SJSA1 (cell line): ENCODE data around the gene GLB1L2. TPM values are rescaled to one million over a fixed set of nuclear protein-coding genes. Genes with fewer than 3 reads are reported as not detected.

ENCODE experiments used
- DNase-seq, 2 experiments: peaks; one replicate each; pipeline ENCODE4 v3.0.0-alpha.2; 2015 to 2020; ENCODE audit warnings: low spot score in 2 of 2, low read depth in 1 of 2
- H3K27ac ChIP-seq: fragments of 250-450 bp; sonication (Bioruptor Pico); 2 replicates; pipeline ENCODE4 v1.5.1; 2020; ENCODE audit warnings: mild to moderate bottlenecking, moderate library complexity
- H3K27me3 ChIP-seq: fragments of 250-450 bp; sonication (Bioruptor Pico); replicated peaks from 2 replicates; pipeline ENCODE4 v1.5.1; 2020; ENCODE audit warnings: mild to moderate bottlenecking, moderate library complexity
- H3K36me3 ChIP-seq: fragments of 250-450 bp; sonication (Bioruptor Pico); 2 replicates; pipeline ENCODE4 v1.5.1; 2020; ENCODE audit warnings: mild to moderate bottlenecking
- H3K4me1 ChIP-seq: fragments of 250-450 bp; sonication (Bioruptor Pico); replicated peaks from 2 replicates; pipeline ENCODE4 v1.6.1; 2021; ENCODE audit warnings: mild to moderate bottlenecking
- H3K4me3 ChIP-seq: fragments of 250-450 bp; sonication (Bioruptor Pico); 2 replicates; pipeline ENCODE4 v1.5.1; 2020; ENCODE audit warnings: mild to moderate bottlenecking
- H3K9me3 ChIP-seq: fragments of 250-450 bp; sonication (Bioruptor Pico); replicated peaks from 2 replicates; pipeline ENCODE4 v1.5.1; 2020; ENCODE audit warnings: mild to moderate bottlenecking
- total RNA-seq: library from RNA; depleted of rRNA; stranded (reverse); fragments of >200 nt; shearing (Covaris generic); gene quantifications from 2 replicates; pipeline ENCODE4 v1.2.3, GENCODE V29; 2014

The GLB1L2 gene
- total RNA-seq, 1 experiment from 2014 or later = not detected

- no peak for DNase-seq
- H3K9me3 ChIP-seq = no peaks in the 10 kb centered on the region
- no peak overlapping the region for H3K27ac ChIP-seq
Observed at GRCh38 chr11:134407923-134408322, 76.1 kb downstream of the GLB1L2 start.

DNA sequence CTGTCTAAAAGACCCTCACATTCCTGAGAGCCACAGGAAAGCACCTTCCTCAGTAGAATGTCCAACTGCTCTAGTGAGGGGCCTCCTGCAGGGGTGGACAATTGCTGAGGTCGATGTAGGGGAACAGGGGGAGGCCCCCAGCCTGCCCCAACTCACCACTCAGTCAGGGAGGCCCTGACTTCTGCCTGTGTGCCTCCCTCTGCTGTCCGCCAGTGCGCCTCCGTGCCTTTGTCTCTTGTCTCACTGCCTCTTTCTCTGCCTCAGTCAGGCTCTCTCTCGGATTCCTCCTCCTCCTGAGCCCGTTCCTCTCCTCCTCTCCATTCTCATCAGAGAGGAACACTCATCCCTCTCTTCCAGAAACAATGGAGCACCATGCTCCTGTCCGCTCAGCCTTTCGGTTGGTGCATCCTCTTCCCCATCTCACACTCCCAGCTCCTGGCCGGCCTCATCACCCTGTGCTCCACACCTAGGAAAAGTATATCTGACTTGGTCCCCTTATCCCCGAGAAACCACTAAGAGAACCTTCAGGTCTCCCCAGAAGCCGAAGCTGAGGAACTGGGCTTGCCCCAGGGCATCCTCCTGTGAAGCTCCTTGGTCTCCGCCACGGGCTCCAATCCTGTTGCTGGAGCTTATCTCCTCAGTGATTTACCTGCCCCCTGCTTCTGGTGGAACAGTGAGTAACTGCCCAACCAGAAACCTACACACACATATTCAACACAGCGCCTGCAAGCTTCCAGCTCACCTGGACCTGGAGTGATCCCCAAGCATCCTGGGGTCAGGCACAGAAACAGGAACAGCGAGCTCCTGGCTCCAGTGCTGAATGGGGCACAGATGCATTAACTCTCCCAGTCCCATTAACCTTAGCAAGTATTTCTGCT, 78.0 kb downstream of the GLB1L2 start:
- Histone ChIP-seq H3K4me3 (no peak overlapping the region), H3K36me3 (no peaks in the 10 kb centered on the region), H3K27ac (no peak overlapping the region), H3K9me3 (no peaks in the 10 kb centered on the region), H3K4me1 (no peaks in the 10 kb centered on the region), H3K27me3 (peaks cover 12% of the 10 kb centered on the region; the same call in 1 of the 2 replicates)
- DNase-seq = no peak

More at GRCh38 chr11:134407923-134408322, 76.1 kb downstream of the GLB1L2 start:
- Histone ChIP-seq H3K4me3 (no peak overlapping the region), H3K27me3 (peaks cover 8% of the 10 kb centered on the region; the same call in 1 of the 2 replicates), H3K4me1 (no peaks in the 10 kb centered on the region), H3K36me3 (no peaks in the 10 kb centered on the region)

- H3K27me3 ChIP-seq = peaks cover 12% of the 10 kb centered on the region; the same call in 1 of the 2 replicates
- no peak overlapping the region for H3K27ac ChIP-seq
- DNase-seq = no peak
Observed at GRCh38 chr11:134410766-134411165, 79.0 kb downstream of the GLB1L2 start.

DNA sequence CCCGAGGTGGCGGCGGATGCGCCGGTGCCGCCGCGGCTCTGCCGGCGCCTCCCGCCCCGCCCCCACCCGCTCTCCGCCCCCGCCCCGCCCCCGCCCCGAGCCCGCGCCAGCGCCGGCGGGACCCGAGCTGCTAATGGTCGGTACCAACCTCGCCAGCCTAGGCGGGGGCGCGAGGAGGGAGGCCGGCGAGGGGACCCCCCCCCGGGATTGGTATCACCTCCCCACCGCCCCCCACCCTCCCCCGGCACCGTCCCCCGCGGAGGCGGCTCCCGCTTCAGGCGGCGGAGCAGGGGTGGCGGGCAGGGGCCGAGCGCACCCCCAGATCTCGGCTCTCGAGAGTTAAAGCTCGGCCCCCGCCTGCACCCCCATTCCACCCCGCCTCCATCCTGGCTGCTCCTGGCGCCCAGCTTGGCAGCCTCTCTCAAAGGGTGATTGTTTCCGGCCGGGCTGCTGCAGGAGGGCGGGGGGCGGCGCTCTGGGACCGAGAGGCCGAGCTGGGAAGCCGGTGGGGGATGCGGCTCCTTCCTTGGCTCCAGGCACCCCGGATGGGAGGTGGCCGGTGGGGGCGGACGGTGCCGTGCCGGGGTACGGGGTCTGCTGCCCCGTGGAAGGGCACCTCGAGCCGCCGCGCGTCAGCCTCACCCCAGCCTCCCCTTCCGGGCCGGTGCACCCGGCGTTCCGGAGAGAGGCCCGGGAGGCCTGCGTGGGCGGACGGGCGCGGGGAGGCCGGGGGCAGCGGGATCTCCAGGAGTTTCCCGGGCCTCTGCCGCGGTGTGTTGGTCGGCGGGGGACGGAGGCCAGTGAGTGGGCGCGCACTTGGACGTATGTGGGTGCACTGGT, 80.6 kb downstream of the GLB1L2 start, which contains the start of gene B3GAT1:
B3GAT1 (minus strand) TSS at position 40 of the 840 bp plus-strand sequence. CDS start 24,583 bp downstream, outside the sequence.
- no peak for DNase-seq
- Histone ChIP-seq H3K9me3 (no peaks in the 10 kb centered on the region), H3K27ac (no peak within 1 kb of the TSS), H3K4me1 (no peaks in the 10 kb centered on the region), H3K27me3 (peaks cover 12% of the 10 kb centered on the region; the same call in 1 of the 2 replicates), H3K36me3 (no peaks in the 10 kb centered on the region), H3K4me3 (no peak within 1 kb of the TSS)

More at GRCh38 chr11:134410766-134411165, 79.0 kb downstream of the GLB1L2 start:
- H3K4me3 ChIP-seq = no peak overlapping the region
- H3K4me1 ChIP-seq = no peaks in the 10 kb centered on the region
- no peaks in the 10 kb centered on the region for H3K36me3 ChIP-seq
- no peaks in the 10 kb centered on the region for H3K9me3 ChIP-seq

- peaks cover 12% of the 10 kb centered on the region; the same call in 1 of the 2 replicates for H3K27me3 ChIP-seq
- no peaks in the 10 kb centered on the region for H3K9me3 ChIP-seq
- no peaks in the 10 kb centered on the region for H3K36me3 ChIP-seq
- H3K4me1 ChIP-seq = no peaks in the 10 kb centered on the region
- H3K4me3 ChIP-seq = no peak overlapping the region
- H3K27ac ChIP-seq = no peak overlapping the region
- no peak for DNase-seq
Observed at GRCh38 chr11:134413043-134413825, 81.4 kb downstream of the GLB1L2 start.

DNA sequence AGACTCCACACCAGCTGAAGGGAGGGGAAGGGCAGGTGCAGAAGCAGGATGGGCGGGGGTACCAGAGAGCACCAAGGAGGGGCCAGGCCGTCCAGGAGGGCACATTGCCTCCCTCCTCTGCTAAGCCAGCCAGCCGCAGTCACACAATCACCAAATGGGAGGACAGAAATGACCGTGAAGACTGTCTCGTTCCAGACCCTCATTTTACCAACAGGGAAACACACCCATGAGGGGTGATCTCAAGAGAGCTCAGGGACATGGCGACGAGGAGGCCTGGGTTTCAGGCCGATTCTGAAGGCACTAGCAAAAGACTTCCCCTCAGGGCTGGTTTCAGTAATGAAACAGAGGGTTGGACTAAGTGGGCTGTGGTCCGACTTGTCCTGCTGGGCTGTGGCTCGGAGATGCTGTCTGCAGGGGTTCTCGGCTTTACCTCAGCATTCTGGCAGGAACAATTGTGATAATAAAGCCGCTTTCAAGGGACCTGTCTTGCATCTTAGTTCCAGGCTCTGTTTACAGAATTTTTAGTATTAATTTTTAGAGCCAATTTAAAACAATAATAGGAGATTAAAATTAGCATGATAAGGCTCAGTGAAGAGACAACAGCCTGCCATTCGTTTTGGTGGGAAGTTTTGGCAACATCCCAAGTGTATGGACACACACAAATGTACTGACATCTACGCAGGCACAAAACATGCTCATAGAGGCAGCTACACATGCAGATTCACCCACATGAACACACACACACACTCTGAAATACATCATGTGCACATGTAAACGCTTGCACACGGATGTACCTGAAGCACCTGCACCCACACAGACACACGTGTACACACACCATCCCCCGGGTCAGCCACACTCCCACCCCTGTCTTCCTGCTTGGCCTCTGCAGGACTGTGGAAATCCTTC, 82.3 kb downstream of the GLB1L2 start:
- DNase-seq = no peak
- no peaks in the 10 kb centered on the region for H3K4me1 ChIP-seq
- peaks cover 12% of the 10 kb centered on the region; the same call in 1 of the 2 replicates for H3K27me3 ChIP-seq
- no peaks in the 10 kb centered on the region for H3K9me3 ChIP-seq
- no peaks in the 10 kb centered on the region for H3K36me3 ChIP-seq
- H3K27ac ChIP-seq = no peak overlapping the region
- no peak overlapping the region for H3K4me3 ChIP-seq

DNA sequence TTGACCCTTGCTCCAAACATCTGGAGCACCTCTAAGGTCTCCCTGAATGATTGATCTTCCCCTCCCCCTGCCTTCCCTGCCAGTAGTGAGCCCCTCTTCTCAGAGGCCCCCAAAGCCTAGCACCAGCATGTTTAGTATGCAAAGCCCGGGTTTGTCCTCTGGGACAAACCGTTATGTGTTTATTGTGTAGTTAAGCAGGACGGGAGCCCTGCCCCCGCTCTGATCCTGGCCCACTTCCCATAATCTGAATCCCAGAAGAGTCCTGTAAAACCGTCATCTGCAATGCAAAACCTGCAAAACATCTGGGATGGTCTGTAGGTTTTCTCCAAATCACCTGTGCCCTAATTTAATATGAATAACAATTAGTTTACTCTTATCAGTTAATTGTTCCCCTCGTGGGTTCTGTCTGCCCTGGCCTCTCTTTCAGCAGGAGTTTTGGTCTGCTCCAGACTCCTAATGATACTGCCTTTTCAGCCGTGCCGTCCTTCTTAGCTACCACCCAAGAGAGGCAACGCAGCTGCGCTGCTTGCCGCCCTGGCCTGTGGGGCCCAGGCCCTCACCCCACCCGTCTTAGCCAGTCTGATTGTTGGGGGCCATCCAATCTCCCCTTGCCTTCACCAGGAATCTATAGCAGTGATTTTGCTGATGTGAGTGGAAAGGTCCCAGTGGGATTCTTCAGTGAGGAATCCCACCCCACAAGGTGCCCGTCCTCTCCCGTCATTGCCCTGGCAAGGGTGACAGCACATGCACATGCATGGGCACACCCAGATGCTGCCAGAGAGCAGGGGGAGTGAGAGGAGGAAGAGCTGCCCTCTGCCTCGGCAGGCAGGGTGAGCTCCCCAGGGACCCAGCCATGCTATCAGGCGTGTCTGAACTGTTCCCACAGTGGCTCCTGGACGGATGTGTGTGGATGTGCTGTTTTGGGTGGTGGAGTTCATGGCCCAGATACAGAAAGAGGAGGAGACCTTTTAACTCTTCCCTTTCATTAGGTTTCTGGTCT, 83.3 kb downstream of the GLB1L2 start:
- Histone ChIP-seq H3K27ac (no peak overlapping the region), H3K27me3 (peaks cover 12% of the 10 kb centered on the region; the same call in 1 of the 2 replicates), H3K4me3 (no peak overlapping the region), H3K9me3 (no peaks in the 10 kb centered on the region), H3K4me1 (no peaks in the 10 kb centered on the region), H3K36me3 (no peaks in the 10 kb centered on the region)
- DNase-seq = no peak

GRCh38 chr11:134416726-134417125, 84.9 kb downstream of the GLB1L2 start:
- H3K4me3 ChIP-seq = no peak overlapping the region
- H3K27ac ChIP-seq = no peak overlapping the region
- H3K4me1 ChIP-seq = no peaks in the 10 kb centered on the region
- DNase-seq = no peak
- H3K9me3 ChIP-seq = no peaks in the 10 kb centered on the region
- no peaks in the 10 kb centered on the region for H3K36me3 ChIP-seq
- H3K27me3 ChIP-seq = 0 out of 2 replicates have a peak, but pooled peaks cover 4% of the 10 kb centered on the region

DNA sequence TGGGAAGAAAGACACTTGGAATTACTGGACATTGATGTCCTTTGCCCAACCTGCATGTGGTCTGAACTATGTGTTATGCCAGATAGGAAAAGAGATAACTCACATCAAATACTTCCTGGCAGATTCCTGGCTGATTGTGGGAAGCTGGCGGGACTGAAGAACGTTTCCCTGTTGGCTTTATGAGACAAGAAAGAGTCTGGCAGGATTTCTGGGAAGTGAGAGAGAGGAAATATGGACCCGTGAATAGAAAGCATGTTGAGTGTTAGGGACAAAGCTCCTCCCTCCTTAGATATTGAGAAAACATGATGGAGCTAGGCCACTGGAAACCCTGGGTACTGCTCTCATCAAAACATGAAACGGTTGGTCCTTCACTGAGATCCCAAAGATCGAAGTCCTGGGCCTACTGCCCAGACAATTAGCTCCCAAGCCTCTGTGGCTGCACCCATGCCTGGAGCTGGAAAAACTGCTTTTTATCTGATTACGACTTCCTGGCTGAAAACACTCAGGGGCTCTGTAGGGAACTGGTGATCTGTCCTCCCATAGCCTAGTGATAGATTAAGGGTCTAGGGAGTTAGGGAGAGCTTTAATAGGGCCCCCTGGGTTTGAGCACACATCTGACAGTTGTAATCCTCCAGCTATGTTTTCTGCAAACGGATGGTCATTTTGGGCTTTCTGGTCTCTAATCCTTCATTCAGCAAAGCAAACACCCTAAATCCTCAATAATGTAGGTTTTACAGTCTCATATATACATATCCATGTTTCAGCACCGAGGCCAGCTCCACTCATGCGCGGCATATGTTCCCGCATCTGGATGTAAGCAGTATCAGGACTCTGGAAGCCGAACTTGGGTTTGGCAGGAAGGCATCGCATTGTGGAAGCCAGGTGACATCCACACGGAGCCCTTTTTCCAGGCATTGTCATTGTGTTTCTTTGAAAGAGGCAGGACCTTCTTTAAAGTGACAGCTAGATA, 86.4 kb downstream of the GLB1L2 start:
- H3K27me3 ChIP-seq = 0 out of 2 replicates have a peak, but pooled peaks cover 3% of the 10 kb centered on the region
- H3K4me1 ChIP-seq = no peaks in the 10 kb centered on the region
- H3K27ac ChIP-seq = no peak overlapping the region
- H3K36me3 ChIP-seq = no peaks in the 10 kb centered on the region
- H3K4me3 ChIP-seq = no peak overlapping the region
- no peak for DNase-seq
- H3K9me3 ChIP-seq = no peaks in the 10 kb centered on the region

- no peak overlapping the region for H3K4me3 ChIP-seq
- H3K9me3 ChIP-seq = no peaks in the 10 kb centered on the region
- no peaks in the 10 kb centered on the region for H3K27me3 ChIP-seq
- H3K4me1 ChIP-seq = no peaks in the 10 kb centered on the region
- H3K36me3 ChIP-seq = no peaks in the 10 kb centered on the region
- H3K27ac ChIP-seq = no peak overlapping the region
- DNase-seq = no peak
Observed at GRCh38 chr11:134423106-134423505, 91.3 kb downstream of the GLB1L2 start.

- H3K27me3 ChIP-seq = no peaks in the 10 kb centered on the region
- no peaks in the 10 kb centered on the region for H3K4me1 ChIP-seq
- H3K27ac ChIP-seq = no peak overlapping the region
- DNase-seq = no peak
- H3K9me3 ChIP-seq = no peaks in the 10 kb centered on the region
- no peaks in the 10 kb centered on the region for H3K36me3 ChIP-seq
- H3K4me3 ChIP-seq = no peak overlapping the region
Observed at GRCh38 chr11:134425413-134425812, 93.6 kb downstream of the GLB1L2 start.
